Loucy (cell line): ENCODE results near the gene ACVR1.

Experiments used
- H2AFZ ChIP-seq: fragments of 200-600 bp; sonication (generic); 2 replicates; pipeline ENCODE4 v1.6.0; 2016; ENCODE audit warnings: antibody characterized with exemption, mild to moderate bottlenecking, low read length, moderate library complexity
- H3F3A ChIP-seq: fragments of 200-600 bp; 2 replicates; pipeline ENCODE4 v1.6.0; 2016; ENCODE audit warnings: antibody characterized with exemption, low read depth, mild to moderate bottlenecking
- H3K27me3 ChIP-seq: fragments of 200-600 bp; sonication (generic); 2 replicates; pipeline ENCODE4 v1.6.1; 2014; ENCODE audit warnings: low read length, mild to moderate bottlenecking; ENCODE audit not compliant: insufficient read depth, poor library complexity, severe bottlenecking
- H3K36me3 ChIP-seq: fragments of 200-600 bp; sonication (generic); 2 replicates; pipeline ENCODE4 v1.6.1; 2016; ENCODE audit warnings: low read length; ENCODE audit not compliant: insufficient read depth
- H3K4me1 ChIP-seq: fragments of 200-600 bp; sonication (generic); 2 replicates; pipeline ENCODE4 v1.5.1; 2014; ENCODE audit warnings: low read length, mild to moderate bottlenecking; ENCODE audit not compliant: insufficient read depth, poor library complexity, severe bottlenecking
- H3K4me2 ChIP-seq: fragments of 200-600 bp; sonication (generic); 2 replicates; pipeline ENCODE4 v1.6.0; 2014; ENCODE audit warnings: antibody characterized with exemption, low read length, low read depth, mild to moderate bottlenecking; ENCODE audit not compliant: poor library complexity, severe bottlenecking
- H3K4me3 ChIP-seq: fragments of 200-600 bp; sonication (generic); 2 replicates; pipeline ENCODE4 v1.5.1; 2014; ENCODE audit warnings: low read length, mild to moderate bottlenecking, mixed read lengths; ENCODE audit not compliant: poor library complexity, severe bottlenecking
- H3K79me2 ChIP-seq: fragments of 200-600 bp; sonication (generic); 2 replicates; pipeline ENCODE4 v1.6.1; 2014; ENCODE audit warnings: low read length; ENCODE audit not compliant: insufficient read depth
- H3K9ac ChIP-seq: fragments of 200-600 bp; sonication (generic); 2 replicates; pipeline ENCODE4 v1.6.0; 2014; ENCODE audit warnings: mild to moderate bottlenecking, low read depth, low read length, moderate library complexity; ENCODE audit not compliant: poor library complexity, severe bottlenecking
- H3K9me2 ChIP-seq: fragments of 200-600 bp; sonication (generic); replicated peaks from 2 replicates; pipeline ENCODE4 v1.6.1; 2016; ENCODE audit warnings: low read depth, low read length, mixed read lengths
- H3K9me3 ChIP-seq: fragments of 200-600 bp; sonication (generic); 2 replicates; pipeline ENCODE4 v1.6.1; 2014; ENCODE audit warnings: mild to moderate bottlenecking, antibody characterized with exemption, low read length, low read depth; ENCODE audit not compliant: insufficient read depth
- H4K20me1 ChIP-seq: fragments of 200-600 bp; sonication (generic); 2 replicates; pipeline ENCODE4 v1.6.0; 2014; ENCODE audit warnings: antibody characterized with exemption, low read length, mild to moderate bottlenecking; ENCODE audit not compliant: insufficient read depth, poor library complexity, severe bottlenecking
- CTCF ChIP-seq: fragments of 200-600 bp; sonication (generic); conservative IDR thresholded peaks from 2 replicates; pipeline ENCODE4 v1.5.1; 2014; ENCODE audit warnings: mild to moderate bottlenecking, antibody characterized with exemption, low read length
- EZH2phosphoT487 ChIP-seq: fragments of 200-600 bp; IDR thresholded peaks from 2 replicates; pipeline ENCODE4 v1.6.1; 2018; ENCODE audit warnings: antibody characterized with exemption, mild to moderate bottlenecking, moderate library complexity, borderline replicate concordance

Gene ACVR1

GRCh38 chr2:157726946-157727345 lies 149.2 kb downstream of the ACVR1 start:
- Histone ChIP-seq H4K20me1 (no peaks in the 10 kb centered on the region), H3K4me3 (no peak overlapping the region), H3K9me3 (peaks cover 5% of the 10 kb centered on the region; the same call in 1 of the 2 replicates), H3K4me2 (no peak overlapping the region), H2AFZ (no peak overlapping the region), H3K36me3 (no peaks in the 10 kb centered on the region), H3K4me1 (no peaks in the 10 kb centered on the region), H3K9me2 (no peaks in the 10 kb centered on the region), H3F3A (no peaks in the 10 kb centered on the region), H3K27me3 (no peaks in the 10 kb centered on the region), H3K9ac (no peak overlapping the region), H3K79me2 (no peaks in the 10 kb centered on the region)
- TF ChIP-seq CTCF (no peak), EZH2phosphoT487 (no peak)

- Histone ChIP-seq H3K36me3 (no peaks in the 10 kb centered on the region), H3K9me3 (peaks cover 5% of the 10 kb centered on the region; the same call in 1 of the 2 replicates), H3K9ac (no peak overlapping the region), H3K79me2 (no peaks in the 10 kb centered on the region), H2AFZ (no peak overlapping the region), H3K27me3 (no peaks in the 10 kb centered on the region), H3K4me2 (no peak overlapping the region), H3K9me2 (no peaks in the 10 kb centered on the region), H3F3A (no peaks in the 10 kb centered on the region), H3K4me1 (no peaks in the 10 kb centered on the region), H3K4me3 (no peak overlapping the region), H4K20me1 (no peaks in the 10 kb centered on the region)
- TF ChIP-seq EZH2phosphoT487 (no peak), CTCF (no peak)
These were observed 150.3 kb downstream of the ACVR1 start for GRCh38 chr2:157725846-157726245.

- Histone ChIP-seq H3F3A (no peaks in the 10 kb centered on the region), H3K9ac (no peak overlapping the region), H2AFZ (no peak overlapping the region), H3K79me2 (no peaks in the 10 kb centered on the region), H3K4me1 (no peaks in the 10 kb centered on the region), H4K20me1 (no peaks in the 10 kb centered on the region), H3K9me3 (peaks cover 5% of the 10 kb centered on the region; the same call in 1 of the 2 replicates), H3K9me2 (no peaks in the 10 kb centered on the region), H3K36me3 (no peaks in the 10 kb centered on the region), H3K4me2 (no peak overlapping the region), H3K27me3 (no peaks in the 10 kb centered on the region), H3K4me3 (no peak overlapping the region)
- TF ChIP-seq CTCF (no peak), EZH2phosphoT487 (no peak)
These were observed 153.4 kb downstream of the ACVR1 start for GRCh38 chr2:157722580-157723234.
